Measurements from ENCODE around the gene PCGF3.

DNA sequence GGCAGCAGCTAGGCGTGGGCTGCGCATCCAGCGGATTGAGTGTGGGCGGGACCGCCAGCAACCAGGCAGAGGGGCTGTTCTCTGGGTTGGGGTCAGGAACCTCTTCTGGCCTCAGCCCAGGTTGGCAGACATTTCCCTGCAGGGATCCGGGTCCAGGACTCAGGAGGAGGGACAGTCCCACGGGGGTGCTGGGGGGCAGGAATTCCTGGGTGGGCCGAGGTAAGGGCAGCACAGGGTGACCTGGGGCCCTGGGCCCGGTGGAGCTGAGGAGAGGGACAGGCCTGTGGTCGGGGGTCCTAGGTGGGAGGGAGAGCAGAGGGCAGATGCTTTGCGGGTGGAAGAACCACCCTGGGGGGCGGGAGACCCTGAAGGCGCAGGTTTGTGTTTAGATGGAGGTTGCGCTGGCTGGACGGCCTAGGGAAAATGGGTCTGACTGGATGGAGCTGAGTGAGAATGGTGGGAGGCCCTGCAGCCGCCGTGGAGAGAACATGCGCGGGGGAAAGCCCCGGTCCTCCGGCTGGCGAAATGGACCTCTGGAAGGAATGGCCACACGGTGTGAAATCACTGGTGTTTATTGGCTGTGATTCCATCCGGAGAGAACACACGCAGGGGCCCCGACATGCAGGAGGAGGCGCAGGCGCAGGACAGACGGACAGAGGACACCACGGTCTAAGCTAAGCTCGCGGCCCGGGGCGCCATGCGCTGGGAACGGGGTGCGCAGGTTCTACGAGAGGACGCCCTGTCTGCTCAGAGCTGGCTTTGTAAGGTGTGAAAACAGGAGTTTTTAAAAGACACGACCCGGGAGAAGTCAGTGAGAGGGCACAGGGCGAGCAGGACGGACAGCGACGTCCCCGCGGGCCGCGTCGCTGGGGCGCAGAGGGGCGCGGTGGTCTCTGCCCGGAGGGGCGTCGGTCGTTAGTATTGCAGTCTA is 79.0 kb downstream of the PCGF3 start:
- TF ChIP-seq, protein P1, sequence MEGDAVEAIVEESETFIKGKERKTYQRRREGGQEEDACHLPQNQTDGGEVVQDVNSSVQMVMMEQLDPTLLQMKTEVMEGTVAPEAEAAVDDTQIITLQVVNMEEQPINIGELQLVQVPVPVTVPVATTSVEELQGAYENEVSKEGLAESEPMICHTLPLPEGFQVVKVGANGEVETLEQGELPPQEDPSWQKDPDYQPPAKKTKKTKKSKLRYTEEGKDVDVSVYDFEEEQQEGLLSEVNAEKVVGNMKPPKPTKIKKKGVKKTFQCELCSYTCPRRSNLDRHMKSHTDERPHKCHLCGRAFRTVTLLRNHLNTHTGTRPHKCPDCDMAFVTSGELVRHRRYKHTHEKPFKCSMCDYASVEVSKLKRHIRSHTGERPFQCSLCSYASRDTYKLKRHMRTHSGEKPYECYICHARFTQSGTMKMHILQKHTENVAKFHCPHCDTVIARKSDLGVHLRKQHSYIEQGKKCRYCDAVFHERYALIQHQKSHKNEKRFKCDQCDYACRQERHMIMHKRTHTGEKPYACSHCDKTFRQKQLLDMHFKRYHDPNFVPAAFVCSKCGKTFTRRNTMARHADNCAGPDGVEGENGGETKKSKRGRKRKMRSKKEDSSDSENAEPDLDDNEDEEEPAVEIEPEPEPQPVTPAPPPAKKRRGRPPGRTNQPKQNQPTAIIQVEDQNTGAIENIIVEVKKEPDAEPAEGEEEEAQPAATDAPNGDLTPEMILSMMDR (conservative IDR thresholded peaks at IDR 0.05 in 1 of 2, IDR thresholded peaks at IDR 0.05 in 1 of 2; ENCODE audit: extremely low read depth in 1 of 2, insufficient read depth in 1 of 2, low read depth in 1 of 2, low read length in 2 of 2): no peak
- TF ChIP-seq EZH2 (IDR thresholded peaks at IDR 0.05; ENCODE audit: borderline replicate concordance, low read length): no peak
